GM21381 (cell line): ENCODE data around the gene NDUFB4.

Source experiments
- ATAC-seq: cut with Tn5 transposase; IDR thresholded peaks from one replicate; pipeline ENCODE4 v1.9.1; 2021; ENCODE audit warnings: mild to moderate bottlenecking, moderate library complexity; ENCODE audit not compliant: unreplicated experiment

The NDUFB4 gene

DNA sequence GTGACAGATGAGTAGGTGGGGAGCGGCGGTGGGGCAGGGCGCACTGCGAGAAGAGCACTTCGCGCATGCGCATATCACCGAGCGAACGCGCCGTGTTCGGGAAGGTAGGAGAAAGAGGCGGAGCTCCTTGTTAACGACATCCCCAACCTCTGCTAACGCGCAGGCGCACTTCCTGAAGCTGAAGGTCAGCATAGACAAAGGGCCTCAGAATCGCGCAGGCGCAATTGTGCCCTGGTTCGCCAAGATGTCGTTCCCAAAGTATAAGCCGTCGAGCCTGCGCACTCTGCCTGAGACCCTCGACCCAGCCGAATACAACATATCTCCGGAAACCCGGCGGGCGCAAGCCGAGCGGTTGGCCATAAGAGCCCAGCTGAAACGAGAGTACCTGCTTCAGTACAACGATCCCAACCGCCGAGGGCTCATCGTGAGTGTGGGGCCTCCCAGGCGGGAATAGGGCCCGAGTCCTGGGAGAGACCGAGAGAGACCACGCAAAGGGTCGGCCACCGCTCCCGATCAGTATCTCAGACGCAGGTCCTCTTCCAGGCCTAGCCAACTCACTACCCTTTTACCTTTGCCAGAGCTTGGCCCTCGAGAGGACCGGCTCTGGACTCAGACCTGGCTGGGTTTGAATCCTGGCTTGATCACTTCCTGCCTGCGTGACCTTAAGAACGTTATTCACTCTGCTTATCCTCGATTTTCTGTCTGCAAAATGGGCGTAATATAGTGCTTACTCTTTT, at the start of gene NDUFB4:
NDUFB4 (plus strand) TSS at position 221 of the 737 bp plus-strand sequence; CDS start at position 245, 24 bp downstream.
- ATAC-seq = peak; percentile 89

DNA sequence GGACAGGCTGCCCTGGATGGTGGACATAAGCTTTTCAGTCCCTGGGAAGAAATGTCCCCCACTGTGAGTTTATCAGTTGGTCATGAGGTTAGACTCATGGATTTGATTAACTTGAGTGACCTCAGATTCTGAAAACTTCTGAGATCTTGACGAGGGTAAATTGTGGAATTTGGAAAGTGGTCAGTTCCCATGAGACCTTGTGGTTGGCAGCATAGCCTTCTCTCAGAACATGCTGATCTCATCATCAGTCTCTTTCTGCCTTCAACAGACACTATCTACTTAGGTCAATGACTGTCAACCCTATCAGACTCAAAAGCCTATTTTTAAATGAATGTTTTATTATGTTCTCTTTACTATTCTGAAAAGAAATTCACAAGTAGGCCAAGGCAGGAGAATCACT, 45.6 kb upstream of the NDUFB4 start:
- no peak for ATAC-seq

DNA sequence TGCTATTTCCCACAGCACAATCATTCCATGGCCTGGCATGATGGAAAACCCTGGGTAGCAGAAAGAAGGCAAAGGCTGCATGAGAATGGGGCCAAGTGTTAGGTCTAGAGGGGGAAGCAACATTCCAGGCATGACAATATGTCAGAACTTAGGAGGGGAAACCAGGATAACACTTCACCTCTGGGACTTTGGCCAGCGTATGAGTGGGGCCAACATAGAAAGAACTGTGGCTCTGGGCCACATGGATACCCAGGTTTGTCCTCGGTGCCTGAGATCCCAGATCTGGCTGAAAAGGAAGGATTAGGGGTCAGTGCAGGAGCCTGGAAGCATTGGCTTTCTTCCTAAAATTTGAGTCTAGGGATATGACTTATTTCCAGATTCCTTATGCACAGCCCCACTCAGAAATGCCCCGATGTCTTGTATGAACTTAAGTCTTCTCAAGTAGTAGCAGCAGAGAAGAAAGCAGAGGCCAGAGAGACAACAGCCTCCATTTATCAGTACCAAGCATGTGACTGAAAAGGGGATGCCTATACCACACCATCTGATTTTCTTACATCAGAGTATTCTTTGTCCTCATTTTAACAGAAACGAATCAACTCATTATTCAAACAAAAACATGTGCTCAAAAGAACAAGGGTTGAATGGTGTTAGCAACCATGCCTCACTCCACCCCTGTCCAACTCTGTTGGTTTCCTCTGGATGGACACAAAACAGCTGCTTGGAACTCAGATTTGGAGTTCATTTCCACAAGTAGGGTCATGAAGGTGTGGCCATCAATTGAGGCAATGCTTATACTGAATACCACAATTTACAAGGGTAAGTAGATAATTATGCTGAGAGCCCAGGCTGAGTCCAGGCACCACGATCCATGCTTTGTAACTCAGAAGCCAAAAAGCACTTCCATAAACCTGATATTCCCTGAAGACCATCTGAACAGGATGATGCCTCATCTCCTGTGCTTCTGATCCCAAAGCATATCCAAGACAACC, 43.7 kb upstream of the NDUFB4 start:
- no peak for ATAC-seq

DNA sequence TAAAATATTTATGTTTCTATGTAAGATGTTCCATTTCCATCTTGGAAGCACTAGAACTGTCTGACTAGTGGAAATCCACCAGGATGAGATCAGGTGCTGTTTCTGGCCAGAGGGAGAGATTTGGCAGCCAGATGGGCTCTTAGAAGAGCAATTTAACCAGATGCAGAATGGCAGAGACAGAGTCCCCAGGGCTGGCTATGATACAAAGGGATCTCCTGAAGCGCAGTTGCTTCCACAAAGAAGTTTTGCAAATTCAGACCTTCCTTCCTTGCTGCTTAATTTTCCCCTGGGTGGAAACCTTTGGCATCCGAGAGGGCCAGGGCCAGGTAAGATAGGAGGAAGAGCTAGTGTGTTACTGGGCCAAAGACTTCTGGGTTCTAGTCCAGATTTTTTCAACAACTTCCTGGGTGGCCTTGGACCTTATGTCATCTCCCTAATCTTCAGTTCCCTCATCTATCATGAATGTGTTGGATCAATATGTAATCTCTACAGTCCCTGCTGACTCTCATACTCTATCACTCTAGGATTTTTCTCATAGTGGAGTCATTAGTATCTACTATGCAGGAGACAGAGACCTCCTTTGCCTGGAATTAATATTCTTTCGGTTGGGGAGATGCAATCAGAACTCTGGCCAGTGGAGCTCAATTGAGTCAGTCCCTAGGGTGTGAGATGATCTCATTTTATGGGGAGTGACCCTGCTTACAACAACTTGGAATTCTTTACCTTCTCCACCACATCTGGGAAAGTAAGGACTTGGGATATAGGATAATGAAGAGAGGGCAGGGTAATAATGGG, 41.1 kb upstream of the NDUFB4 start:
- no peak for ATAC-seq

DNA sequence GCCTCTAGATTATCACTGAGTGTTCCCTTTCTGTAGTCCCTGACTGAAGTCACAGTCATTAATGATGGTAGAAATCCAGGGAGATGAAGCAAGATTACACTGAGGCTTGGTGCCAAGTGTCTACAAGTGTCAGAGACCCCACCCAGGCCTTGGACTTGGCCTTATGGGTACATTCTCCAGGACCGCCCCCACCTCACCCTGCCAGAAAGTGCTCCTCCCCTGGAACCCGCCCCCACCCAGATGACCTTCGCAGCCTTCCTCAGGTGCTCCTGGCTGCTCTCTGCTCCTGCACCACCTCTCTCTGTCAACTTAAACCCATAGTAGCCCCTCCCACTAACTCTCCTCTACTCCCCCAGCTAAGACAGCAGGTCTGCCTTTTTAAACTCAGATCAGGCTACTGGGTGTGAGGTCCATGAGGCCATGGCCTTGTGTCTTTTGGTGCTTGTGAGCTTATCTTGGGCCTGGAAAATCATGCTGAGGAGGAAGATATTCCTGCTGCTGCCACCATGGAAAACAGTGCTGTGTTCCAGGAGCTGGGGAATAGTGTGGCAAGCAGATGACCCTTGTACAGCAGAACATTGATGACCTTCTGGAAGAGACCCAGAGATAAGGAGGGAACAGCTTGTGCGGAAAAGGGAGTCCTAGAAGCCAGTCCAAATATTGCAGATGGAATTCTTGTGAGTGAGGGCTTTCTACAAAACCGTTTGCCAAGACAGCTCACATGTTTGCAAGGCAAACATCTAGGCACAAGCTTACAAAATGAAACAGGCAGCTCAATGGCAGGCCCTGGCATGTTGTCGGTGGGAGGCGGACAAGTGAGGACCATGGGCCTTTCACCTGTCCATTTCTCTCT, 40.3 kb upstream of the NDUFB4 start:
- no peak for ATAC-seq

DNA sequence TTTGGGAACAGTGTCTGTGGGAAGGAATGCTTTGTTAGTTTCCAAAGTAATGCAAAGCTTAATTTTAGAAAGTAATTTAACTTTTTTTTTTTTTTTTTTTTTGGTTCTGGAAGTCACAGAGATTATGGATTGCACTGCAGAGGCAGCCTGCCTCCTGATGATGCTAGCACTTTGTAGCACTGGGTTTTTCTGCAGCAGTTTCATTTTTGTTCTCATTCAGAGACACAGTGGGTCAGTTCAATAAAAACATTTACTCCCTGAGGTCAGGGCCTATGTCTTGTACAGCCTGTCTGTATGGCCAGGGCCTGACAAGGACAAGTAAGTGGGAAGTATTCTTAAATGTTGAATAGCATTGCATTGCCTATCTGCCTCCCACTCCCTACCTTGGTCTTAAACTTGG, 39.0 kb upstream of the NDUFB4 start:
- ATAC-seq = no peak

DNA sequence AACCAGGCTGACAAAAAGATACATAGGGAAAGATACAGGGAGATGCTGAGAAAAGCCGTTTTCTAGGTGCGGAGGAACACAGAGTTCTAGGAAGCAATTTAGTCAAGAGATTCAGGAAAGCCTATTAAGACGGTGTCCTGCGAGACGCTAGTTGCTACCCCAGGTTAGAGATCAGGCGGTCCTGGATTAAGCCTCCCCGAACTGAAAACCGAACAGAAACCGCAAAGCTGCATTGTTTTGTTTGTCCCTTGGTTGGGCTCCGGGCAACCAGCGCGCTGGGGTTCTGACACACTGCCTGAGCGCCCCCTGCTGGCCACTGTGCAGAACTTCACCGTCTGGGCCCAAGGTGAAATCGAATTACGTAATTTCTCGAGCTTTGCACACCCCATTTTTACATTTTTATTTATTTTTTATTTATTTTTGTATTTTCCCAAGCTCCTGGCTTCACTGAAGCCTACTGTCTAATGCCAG, 37.3 kb upstream of the NDUFB4 start:
- ATAC-seq = peak; percentile 87

DNA sequence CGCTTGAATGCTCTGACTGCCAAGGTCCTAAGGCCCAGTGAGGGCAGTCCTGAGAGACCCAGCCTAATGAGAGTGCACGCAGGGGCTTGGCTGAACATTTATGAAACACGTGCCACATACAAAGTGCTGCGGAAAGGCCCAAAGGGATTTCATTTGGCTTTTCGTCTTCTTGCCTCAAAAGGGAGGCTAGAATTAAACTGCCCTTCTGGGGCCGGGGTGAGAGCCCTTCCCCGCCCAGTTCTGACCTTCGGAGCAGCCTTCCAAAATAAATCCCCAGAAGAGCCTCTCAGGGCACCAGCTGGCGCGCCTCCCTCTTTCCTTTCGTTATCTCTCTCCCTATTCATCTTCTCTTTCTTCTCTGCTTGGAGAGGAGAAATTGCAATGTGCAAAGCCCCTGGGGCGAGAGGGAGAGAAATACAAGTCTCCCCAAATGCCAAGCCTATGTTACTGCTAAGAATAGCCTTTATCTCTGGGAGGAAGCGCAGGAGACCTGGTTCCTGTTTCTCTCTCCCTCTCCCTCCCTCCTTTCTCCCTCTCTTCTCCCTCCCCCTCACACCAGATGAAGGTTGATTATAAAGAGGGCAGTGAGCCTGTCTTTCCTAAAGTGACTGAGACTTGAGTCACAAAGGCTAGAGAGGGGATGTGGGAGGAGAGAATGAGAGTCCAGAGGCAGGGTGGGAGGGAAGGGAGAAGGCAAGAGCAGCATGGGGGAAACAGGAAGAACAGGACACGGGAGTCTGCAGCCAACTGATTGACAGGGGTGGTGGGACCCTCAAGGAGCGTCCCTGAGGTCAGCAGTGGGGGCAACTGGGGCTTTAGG, 36.7 kb upstream of the NDUFB4 start:
- ATAC-seq = peak; percentile 26

DNA sequence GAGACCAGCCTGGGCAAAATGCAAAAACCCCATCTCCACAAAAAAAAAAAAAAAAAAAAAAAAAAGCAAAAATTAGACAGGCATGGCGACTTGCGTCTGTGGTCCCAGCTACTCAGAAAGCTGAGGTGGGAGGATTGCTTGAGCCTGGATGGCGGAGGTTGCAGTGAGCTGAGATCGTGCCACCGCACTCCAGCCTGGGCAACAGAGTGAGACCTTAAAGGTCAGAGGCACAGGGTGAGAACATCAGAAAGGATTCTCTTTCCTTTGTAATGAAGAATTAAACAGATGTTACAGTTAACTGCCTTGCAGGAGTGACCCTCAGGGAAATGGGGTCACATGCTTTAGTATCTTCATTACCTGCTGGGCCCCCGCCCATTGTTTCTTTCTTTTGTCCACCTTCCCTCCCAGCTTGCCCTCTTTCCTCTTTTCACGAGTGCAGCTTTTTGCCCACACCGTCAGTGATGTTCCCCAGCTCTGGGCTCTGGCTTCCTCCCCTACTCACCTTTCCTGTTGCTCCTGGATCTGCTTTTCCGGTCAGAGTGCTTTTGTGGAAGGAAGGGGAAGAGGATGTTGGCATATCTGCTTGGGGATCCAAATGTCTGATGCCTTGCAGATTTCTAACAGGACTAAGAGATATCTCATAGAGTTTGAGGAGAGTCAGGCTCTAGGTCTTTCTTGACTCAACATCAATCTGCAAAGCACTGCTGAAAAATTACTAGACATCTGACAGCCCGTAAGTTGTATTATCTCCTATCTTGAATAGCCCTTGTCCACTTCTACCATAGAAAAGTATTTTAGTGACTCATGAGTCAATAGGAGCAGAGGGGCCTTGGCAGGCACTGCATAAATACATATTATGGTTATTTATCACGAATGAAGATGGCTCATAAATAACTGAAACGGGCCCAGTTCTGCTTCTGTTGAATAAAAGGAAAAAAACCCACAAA, 35.6 kb upstream of the NDUFB4 start:
- no peak for ATAC-seq

DNA sequence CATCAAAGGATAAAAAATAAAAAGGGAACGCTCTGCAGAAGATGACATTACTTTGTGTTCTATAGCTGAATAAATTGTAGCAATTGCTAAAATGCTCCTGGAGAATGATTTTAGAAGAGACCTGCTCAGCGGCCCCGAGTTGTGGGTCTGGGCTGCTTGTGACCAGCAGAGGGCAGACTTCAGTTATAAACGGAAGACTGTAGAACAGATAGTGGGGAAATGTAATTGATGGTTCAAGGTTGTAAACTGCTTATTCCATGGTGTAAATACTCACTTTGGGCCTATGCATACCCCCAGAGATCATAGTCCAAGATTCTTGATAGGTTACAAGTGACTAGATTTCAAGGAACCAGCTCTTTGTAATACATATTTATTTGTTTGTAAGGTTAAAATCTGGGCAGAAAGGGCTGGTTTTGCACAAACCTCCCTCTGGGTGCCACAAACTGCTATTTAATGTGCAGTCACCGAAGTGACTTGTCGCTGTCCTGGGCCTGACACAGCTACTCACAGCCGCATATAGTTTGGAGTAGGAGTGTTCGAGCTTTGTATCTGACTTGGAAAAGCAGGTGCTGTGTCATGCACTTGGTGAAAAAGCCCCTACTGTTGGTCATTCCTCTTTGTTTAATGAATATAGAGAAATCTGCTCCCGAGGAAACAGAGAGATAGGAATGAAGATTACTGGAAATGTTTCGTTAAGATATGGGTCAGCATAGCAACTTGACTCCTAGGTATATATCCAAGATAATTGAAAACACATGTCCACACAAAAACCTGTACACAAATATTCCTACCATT, 34.7 kb upstream of the NDUFB4 start:
- ATAC-seq = peak; percentile 48

DNA sequence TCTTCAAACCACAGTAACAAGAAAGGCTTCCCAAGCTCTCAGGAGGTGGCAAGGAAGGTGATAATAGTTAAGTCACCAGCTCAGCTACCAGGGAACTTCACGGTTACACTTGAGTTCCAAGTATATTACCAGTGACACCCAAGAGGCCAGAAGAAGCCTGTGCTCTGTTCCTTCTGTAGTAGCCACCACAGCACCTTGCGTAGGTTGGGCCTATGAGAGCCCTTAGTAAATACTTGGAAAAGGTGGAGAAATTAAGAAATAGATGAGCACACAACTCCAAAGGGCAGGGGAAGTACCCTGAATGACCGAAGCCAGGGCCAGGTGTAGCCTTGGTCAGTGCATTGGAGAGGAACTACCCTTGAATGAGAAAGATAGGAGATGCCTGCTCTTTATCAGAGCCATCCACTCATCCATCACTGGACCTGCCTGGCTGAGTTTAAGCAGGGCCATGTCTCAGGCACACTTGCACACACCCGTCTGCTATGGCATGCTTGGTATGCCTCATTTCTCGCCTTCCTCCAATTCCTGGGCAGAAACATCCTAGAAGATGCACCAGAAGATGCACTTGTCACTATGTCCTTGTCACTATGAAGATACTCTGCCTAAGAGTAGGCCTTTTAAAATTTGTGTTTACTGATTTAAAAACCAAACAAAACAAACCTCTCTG, 32.6 kb upstream of the NDUFB4 start:
- ATAC-seq = no peak

DNA sequence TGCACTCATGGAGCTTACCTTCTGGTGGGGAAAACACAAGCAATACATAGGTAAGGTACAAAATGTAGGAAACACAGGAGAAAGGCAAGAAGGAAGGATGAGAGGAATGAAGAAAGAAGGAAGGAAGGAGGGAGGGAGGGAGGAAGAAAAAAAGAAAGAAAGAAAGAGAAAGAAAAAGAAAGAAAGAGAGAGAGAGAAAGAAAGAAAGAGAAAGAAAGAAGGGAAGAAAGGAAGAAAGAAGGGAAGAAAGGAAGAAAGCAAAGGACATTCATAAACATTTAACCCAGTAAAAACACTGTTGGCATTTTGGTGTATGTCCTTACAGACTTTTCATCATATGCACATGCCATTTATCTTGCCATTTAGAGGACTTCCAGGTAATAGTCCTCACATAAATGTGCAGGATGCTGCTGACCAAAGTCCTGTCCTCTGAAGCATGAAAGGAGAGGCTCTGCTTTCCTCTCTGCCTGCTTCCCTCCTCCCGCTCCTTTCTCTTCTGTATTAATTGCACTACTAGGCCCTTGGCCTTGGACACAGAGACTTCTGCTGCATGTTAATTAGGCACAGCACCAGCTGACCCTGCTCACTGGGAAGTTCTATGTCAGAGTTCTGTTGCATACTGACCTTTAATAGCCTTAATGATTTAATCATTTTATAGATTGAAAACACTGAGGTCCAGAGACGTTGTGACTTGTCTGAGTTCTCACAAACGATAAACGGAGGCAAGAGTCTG, 29.7 kb upstream of the NDUFB4 start:
- ATAC-seq = no peak

DNA sequence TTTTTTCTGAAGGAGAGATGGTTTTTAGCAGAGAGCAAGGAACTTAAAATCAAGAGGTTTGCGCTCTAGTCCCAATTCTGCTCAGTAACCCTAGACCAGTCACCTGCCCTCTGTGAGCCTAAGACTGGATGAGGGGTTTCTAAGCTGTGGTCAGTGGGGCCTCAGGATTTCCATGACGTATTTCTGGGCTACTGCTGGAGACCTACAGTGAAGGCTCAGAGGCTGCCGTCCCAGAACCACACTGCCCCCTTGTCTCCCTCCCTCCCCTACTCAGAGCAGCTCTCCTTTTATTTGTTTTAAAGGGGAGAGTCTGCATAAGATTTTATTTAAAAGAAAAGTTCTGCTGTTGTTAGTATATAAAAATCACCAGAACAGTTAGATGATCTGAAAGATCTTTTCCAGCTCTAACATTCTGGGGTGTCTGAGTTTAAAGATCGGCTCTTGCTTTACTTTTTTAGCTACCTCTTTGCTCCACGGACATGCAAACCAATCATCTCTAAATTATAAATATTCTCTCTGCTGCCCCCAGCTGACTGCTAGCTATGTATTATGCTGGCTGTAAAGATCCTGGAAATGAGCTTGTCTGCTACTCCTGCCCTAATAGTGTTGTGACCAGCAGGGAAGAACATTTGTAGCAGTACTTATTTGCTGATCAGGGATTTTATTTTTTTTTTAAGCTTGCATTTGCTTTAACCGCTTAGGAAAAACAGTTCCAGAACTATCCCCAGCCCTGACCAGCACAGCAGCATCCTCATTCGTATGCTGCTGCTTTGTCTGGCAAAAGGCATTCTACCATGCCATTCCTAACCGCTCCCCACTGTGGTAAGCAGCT, 28.6 kb upstream of the NDUFB4 start:
- peak; percentile 59 for ATAC-seq

DNA sequence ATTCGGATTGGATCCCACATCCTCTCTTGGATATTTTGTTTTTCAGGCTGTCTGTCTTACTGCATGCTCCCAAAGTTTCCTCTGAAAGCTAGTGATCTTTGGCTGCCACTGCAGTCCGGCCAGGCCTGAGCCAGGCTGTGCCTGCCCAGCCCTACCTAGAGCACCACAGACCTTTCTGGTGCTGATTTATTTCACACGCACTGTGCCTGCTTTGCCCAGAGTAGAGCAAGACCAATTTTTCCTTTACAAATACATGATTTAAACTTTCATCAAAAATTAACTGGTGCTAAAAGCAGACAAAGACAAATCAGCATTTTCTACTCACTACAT, 28.0 kb upstream of the NDUFB4 start:
- no peak for ATAC-seq

DNA sequence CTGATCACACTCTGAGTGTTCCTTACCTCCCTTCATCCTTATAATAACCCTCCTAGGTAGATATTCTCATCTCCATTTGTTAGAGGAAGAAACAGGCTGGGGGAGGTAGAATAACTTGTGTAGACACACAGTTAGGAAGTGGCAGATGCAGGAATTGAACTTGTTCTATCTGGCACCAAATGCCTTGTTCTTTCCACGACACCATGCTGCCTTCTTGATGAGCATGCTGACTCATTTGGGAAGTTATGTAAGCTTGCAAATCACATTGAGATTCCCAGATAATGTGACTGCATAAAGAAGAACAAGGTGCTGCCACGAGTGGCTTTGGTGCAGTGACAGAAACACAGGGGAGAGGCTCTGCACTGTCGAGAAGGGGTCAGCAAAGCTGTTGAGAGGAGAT, 27.5 kb upstream of the NDUFB4 start:
- ATAC-seq = no peak
